IPS DF 4.7 (cell line): ENCODE results near the gene ABLIM3.

ENCODE experiments used
- DNase-seq: peaks from one replicate; pipeline ENCODE4 v3.0.0-alpha.2; 2013; ENCODE audit warnings: low spot score; ENCODE audit errors: extremely low read depth

Gene ABLIM3

DNA sequence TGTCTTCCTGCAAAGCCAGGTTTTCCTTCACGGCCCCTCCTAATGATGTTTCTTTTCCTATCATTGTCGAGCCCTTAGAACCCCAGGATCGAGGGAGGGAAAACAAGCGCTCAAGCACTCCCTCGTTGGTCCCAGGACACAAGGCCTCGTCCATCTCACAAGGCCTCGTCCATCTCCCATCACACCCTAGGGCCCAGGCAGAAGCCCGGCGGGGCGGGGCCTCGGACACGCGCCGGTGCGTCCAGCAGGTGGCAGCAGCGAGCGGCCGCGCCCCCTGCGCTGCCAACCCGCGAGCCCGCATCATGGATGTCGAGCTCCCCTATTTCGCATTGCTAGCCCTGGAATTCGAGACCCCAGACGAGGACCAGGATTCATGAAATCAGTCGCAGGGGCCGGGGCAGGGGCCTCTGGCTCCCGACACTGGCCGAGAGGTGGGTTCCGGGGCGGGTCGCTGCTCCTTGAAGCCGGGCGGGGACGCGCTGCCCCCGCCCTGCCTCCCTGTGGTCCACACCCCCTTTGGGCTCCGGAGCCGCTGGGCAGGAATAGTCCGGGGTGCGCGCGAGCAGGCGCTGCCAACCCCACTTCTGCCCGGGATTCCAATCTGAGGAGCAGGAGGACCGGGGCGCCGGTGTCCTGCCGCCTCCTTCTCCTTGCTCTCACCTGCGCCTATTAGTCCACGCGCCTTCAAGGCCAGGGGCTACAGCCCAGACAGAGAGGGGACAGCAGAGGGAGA lies at the start of gene ABLIM3:
Gene ABLIM3, plus strand, starts transcription at position 270 of the 733 bp plus-strand sequence. CDS start 603 bp downstream, outside the sequence.
- no peak for DNase-seq

DNA sequence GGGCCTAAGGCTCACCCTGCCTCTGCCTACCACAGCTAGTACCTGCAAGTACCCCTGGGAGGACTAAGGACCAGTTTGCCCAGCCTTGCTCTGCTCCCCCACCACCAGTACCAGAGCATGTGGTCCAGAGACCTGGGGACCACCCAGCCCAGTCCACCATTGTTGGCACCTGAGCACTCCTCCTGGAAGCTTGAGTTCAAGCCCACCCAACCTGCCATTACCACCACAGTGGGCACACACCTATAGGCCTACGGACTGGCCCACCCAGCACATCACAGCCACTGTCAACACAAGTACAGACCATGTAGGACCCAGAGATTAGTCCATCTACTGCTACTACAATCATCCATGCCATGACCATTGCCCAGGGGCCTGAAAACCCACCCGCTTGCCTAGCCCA lies 47.7 kb upstream of the ABLIM3 start:
- no peak for DNase-seq

DNA sequence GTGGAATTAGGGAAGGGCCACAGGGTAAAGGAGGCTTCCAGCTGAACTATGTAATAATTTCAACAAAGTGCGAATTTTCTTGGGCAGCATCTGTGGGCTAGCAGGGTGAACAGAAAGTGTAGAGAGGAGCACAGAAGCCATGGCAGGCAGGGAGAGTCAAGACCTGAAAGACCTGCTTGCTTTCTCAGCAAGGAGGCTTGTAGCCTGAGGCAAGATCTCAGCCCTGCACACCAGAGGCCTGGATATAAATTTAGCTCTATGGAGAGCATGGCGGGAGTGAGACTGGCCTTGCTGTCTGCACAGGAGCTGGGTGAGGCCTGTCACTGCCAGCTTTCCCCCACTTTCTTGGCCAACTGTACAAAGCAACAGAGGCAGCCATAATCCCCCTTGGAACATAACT lies 46.3 kb upstream of the ABLIM3 start:
- DNase-seq, result no peak

DNA sequence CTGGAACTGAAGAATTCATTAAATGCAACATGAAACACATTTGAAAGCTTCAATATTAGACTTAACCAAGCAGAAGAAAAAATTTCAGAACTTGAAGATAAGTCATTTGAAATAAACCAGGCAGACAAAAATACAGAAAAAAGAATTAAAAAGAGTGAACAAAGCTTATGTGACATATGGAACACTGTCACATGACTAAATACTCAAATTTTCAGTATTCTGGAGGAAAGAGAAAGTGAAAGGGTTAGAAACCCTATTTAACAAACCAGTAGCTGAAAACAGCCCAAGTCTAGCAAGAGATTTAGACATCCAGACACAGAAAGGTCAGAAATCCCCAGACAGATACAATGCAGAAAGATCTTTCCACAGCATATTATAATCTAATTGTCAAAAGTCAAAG lies 41.4 kb upstream of the ABLIM3 start:
- DNase-seq, result no peak

DNA sequence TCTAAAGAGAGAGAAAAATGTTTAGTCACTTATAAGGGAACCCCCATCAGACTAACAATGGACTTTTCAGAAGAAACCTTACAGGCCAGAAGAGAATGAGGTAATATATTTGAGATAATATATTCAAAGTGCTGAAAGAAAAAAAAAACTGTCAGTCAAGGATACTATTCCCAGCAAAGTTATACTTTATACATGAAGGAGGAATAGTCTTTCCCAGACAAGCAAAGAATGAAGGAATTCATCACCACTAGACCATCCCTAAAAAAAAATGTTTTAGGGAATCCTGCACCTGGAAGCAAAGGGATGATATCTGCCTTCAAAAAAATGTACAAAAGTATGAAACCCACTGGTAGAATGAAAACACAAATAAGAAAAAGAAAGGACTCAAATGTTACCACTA lies 41.0 kb upstream of the ABLIM3 start:
- no peak for DNase-seq

DNA sequence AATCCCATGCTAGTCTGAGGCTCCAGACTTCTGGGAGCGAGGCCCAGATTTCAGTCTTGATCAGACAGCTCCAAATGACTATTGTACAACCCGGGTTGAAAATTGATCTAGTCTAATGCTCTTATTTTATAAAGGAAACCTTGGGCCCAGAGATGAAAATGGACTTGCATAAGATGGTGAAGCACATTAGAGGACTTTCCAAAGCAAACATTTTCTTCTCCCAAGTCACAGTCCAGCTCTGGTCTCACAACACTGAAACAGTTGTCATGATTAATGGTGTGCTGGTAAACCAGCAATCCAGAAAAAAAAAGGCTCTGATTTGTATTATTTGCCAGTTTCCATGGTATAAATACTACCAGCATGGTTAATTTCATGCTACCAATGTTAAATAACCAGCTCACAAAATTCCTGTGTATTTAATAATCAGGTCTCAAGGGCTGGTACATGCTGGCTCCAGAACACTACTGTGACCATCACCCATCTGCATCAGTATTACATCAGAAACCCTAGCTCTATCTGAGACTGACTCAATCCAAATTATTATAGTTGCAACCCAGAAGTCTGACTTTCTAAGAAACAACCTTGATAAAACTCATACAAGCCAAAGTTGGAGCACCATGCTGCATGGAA lies 32.5 kb upstream of the ABLIM3 start:
- DNase-seq, result no peak

DNA sequence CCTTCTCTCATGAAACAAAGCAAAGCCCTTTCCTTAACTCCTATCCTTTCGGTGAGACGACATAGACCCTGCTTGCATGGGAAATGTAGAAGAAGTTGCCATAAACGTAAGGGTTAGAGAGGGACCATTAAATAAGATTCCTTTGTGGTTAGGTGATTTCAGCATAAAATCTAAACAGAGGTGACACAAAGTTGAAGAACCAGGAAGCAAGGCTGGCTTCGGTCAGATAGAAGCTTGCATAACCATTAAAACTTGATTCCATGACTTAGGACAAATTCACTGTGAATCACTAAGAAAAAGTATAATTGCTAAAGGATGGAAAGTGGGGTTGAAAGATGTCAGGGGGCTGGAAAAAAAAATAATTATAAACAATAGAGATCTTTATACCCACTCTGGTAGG lies 30.9 kb upstream of the ABLIM3 start:
- no peak for DNase-seq

DNA sequence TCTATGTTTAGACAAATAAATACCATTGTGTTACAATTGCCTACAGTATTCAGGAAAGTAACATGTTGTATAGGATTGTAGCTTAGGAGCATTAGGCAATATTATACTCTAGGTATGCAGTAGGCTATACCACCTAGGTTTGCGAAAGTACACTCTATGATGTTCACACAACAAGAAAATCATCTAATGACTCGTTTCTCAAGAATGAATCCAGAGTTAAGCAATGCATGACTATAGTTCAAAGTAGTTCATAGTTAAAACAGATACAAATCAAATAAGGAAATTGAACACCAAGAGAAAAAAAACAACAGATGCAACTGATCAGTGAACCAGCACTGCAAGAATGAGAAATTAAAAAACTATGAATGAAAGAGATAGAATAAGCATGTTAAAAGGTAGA lies 27.6 kb upstream of the ABLIM3 start:
- DNase-seq, result no peak

DNA sequence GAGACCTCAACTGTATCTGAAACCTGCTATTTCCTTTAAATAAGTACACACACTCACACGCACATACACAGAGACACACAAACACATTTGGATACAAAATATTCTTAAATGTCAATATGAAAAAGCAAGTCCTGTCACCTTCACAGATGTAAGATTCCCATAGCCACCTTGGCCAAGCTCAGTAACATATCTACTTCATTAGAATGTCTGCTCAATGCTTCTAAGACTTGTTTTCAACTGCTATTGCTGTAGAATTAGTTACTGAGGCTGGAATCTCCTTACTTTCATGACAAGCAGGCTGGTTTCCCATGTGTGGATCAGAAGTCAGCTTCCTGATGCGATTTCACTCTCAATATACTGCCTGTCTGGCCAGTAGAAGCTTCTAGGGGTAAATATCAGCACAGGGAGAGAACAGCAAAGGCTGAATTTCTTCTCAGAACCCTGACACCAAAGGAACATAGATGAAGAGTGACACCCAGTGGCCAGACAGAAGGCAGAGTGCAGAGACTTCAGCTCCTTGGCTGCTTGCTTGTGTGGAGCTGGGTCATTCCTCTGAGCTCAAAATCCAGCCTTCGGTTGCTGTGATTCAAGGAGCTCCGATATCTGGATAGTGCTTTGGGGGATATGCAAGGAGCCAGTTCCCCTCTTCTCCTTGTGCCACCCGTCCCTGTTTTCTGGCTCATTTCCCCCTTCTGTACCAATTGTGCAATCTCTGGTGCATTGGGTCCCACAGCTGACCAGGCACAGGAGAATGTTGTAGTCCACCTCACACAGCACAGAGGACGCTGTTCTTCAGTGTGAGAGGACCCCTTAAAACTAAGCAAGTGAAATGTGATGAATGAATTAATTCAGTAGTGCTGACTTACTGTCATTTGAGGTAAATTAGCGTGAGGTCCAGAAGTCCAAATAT lies 26.6 kb upstream of the ABLIM3 start:
- DNase-seq, result peak; percentile 58

DNA sequence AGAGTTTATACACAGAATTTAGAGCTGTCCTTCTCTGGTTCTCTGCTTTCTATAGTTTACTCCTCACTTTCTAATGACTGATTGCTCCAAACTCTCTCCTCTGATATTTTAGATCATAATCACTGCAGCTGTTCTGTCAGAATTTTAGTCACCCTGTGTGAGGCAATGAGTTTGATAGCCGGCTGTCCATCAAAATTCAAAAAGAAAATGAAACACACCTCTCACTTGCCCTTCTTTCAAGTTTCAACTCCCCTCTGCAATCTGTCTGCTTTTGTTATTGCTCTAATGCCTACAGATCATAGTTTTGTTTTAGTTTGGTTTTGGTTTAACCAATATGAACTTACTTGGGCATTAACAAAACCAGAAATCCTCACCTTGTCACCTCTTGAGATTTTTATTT lies 23.3 kb upstream of the ABLIM3 start:
- no peak for DNase-seq

DNA sequence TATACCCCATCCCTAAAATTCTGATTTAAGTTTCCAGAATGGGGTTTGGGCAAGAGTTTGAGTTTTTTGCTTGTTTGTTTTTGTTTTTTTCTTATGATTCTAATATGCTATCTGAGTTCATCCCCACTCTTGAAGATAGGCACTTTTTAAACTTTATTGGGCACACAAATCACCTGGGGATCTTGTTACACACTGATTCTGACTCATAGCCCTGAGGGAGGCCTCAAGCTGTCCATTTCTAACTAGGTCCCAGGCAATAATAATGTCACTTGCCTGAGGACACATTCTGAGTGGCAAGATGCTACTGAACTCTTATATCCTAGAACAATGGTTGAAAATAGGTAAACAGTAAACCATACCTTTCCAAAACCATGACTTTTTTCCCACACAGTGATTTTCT lies 22.8 kb upstream of the ABLIM3 start:
- no peak for DNase-seq

DNA sequence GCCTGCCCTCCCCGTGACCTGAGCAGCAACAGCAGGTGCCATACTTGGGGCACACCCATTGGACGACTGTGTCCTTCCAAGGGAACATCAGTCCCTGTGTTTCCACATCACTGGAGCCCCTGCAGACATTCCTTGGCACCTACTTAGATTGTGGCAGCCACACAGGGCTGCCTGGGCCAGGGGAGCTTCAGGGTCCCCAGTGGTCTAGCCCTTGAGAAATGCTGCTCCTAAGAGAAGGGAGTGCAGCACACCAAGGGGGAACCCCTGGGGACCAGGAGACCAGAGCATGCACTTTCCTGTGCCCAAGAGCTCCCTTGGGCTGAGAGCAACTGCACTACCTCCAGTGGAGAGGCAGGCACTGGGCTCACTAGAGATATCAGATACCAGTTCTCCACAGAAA lies 20.1 kb upstream of the ABLIM3 start:
- DNase-seq, result no peak

DNA sequence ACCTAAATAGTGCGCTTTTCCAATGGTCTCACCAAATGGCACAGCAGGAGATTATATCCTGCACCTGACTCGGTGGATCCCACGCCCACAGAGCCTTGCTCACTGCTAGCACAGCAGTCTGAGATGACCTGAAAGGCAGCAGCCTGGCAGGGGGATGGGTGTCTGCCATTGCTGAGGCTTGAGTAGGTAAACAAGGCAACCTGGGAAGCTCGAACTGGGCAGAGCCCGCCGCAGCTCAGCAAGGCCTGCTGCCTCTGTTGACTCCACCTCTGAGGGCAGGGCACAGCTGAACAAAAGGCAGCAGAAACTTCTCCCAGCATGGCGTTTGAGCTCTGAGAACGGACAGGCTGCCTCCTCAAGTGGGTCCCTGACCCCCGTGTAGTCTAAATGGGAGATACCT lies 18.1 kb upstream of the ABLIM3 start:
- DNase-seq, result no peak

DNA sequence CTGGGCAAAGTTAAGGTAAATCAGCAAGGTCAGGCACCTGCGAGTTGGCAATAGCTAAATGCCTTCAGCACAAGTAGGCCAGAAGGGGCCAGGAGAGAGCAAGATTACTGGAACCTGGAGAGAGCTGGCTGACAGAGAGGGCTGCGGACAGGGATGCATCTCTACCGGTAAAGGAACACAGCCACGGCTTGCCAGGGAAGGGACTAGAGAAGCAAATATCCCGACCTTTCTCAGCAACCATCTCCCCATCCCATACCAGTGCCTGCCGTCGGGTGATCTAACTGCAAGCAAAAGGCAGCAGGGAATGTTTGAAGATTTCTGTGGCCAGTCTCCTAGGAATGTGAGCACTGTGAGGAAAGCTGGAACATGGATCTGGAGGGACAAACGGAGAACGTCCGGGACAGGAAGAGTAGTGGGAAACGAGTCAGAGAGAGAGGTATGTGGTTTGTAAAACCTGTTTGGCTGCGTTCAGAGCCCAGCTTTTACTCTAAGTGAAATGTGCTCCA lies 15.9 kb upstream of the ABLIM3 start:
- DNase-seq, result peak; percentile 14

DNA sequence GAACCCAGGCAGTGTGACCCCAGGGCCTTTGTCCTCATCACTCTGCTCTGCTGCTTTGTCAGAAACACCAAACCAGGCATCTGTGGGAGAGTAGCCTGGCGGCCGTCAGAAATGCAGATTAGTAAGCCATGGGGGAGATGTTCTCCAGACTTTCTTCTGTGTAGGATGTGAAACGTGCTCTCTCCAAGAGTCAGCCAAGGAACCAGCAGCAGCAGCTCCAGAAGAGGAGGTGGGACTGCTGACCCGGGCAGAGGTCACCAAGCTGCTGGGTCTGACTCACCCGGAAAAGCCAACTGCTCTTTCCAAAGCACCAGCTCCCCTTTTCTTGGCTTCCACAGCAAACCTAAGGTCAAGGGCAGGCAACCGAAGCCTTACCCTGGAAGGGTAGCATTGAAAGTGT lies 14.4 kb upstream of the ABLIM3 start:
- no peak for DNase-seq

DNA sequence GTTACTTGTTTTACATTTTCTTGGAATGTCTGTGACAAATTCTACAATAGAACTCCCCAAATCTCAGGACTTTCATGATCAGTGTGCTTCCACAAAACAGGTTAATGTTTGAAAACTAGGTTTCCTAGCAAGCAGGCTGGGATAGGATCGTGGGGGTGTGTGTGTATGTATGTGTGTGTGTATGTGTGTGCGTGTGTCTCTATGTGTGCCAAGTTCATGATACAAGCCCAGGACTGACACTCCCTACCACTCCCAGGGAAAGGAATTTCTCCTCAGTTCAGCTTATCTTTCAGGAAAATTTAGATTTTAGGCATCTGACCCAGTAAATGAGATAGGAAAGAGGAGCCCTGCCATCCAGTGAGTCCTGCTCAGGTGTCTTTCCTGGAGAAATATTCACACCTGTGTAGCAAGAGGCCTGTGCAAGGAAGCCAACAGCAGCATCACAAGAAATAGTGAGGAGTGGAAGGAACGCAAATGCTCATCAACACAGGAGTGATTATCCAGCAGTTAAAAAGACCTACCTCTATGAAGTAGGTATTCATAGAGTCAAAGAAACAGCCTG lies 13.8 kb upstream of the ABLIM3 start:
- DNase-seq, result no peak

DNA sequence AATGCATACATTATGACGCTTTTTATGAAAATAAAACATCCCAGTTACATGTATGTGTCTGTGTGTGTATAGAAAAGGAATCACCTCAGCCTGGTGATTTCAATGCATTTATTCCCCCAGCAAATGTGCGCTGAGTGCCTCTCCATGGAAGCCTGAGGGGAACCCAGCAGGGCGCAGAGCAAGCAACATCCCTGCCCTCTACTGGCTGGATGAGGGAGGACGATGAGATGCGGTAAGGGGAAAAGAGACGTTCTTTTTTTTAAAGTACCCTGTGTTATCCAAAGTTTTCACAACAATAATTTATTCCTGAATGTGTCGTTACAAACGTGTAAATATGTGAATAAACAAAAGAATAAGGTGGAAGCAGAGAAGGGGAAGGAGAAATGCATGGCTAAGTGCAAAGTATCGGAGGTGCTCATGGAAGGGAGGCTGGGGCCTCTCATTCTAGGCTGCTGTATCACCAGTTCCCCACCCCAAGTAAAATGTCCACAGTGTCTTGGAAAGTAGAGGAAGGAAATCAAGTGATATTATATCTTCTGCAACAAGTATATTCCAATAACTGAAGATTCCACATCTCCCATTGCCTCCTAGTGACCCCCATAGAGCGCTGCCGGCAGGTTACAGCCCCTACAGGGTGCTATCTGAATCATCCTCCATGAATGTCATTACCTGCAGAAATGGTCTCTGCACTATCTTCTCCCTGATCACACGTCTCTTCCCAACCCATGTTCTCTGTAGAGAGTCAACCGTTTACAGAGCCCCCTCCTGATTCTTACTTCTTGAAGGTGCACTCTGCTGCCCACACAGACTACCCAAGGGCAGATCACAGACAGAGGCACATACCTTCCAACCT lies 13.0 kb upstream of the ABLIM3 start:
- no peak for DNase-seq

DNA sequence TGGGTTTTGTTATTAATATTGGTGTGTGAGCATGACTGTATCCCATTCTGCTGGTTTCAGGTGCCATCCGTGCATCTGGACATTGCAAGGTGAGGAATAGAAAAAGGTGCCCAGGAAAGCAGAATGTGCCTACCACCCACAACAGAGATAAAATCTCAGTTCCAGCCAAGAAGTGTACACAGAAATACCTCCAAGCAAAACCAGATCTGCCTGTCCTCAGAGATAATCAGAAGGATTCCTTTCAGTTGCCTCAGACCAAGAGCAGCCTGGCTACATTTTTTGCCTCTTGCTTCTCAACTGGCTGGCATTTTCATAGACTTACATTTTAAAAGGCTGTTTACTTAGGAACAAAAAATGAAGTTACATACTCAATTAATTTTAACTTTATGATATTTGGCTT lies 12.1 kb upstream of the ABLIM3 start:
- DNase-seq, result no peak

DNA sequence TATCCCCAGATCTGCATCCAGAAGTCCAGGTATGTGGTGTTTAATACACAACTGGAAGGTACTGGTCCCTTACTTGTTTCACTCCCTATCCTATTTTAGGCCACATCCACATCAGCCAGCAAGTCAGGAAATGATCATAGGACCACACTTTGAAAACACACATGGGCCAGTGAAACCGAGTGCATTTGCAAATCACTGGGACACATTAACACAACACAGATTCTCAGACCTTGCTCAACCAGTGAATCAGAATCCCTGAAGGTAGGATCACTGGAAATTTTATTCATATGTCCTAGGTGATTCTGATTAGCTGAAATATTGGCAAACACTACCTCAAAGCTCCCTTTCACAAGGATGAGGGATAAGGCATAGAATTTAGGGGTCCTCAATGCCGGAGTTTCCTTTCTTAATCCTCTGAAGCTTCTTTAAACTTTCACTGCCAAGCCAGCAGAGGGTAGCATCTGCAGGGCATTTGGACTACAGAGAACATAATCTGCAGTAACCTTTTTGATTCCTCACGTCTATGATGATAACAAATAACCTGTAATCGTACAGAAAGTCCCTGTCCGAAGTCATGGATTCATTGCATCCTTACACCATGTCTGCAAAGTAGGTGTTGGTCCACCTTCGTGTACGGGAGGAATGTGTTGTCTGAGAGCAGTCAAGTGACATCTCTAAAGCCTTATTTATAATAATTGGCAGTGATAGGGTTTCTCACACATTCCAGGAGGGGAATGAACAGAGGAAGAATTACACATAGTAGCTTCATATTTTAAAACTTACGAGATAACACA lies 11.0 kb upstream of the ABLIM3 start:
- DNase-seq, result no peak

DNA sequence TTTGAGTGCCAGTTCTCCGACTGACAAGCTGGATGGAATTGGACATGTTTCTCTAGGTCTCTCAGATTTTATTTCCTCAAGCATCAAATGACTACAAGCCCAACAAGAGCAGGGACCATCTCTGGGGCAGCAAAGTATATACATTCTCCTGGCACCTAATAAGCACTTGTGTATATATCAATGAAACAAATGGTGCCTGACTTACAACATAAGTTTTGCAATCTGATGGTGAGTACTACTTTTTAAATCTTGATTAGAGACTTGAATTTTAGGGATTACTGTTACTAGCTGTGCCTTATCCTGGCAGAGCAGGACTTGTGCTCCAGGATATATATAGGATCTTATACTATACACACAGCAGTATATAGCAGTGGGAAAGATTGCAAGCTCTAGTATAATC lies 8.8 kb upstream of the ABLIM3 start:
- DNase-seq, result no peak
